SH-SY5Y (cell line): ENCODE measurements around the gene GK2.

Experiments
- GATA2 ChIP-seq: IDR thresholded peaks from 2 replicates; pipeline ENCODE4 v1.6.1; 2011; ENCODE audit warnings: mild to moderate bottlenecking, low read depth, low read length
- GATA3 ChIP-seq: IDR thresholded peaks from 2 replicates; pipeline ENCODE4 v1.6.1; 2011; ENCODE audit warnings: low read depth, mild to moderate bottlenecking, low read length, moderate library complexity

DNA sequence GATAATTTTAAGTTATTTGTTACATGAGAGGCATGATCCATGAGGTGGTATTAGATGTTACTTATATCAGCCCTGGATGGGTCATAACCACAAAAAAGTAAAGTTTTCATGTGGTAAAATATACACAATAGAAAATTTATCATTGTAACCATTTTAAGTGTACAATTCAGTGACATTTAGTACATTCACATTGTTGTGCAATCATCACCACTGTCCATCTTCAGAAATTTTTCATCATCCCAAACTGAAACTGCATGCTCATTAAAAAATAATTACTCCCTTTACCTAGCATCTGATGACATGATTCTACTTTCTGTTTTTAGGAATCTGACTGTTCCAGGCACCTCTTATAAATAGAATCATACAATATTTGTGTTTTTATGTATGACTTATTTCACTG lies 11.2 kb downstream of the GK2 start:
- TF ChIP-seq GATA2 (no peak), GATA3 (no peak)
